PC-3 (cell line): ENCODE measurements around the gene NDUFV1.

Source experiments
- EZH2phosphoT487 ChIP-seq: fragments of 300-600 bp; sonication (generic); IDR thresholded peaks from 2 replicates; pipeline ENCODE4 v1.6.1; 2018; ENCODE audit warnings: mild to moderate bottlenecking, antibody characterized with exemption, low read length, borderline replicate concordance
- TF ChIP-seq, protein P1 (sequence below): fragments of 300-600 bp; sonication (generic); conservative IDR thresholded peaks from 2 replicates; pipeline ENCODE4 v1.5.1; 2017; ENCODE audit warnings: antibody characterized with exemption, low read depth, mild to moderate bottlenecking, low read length

DNA sequence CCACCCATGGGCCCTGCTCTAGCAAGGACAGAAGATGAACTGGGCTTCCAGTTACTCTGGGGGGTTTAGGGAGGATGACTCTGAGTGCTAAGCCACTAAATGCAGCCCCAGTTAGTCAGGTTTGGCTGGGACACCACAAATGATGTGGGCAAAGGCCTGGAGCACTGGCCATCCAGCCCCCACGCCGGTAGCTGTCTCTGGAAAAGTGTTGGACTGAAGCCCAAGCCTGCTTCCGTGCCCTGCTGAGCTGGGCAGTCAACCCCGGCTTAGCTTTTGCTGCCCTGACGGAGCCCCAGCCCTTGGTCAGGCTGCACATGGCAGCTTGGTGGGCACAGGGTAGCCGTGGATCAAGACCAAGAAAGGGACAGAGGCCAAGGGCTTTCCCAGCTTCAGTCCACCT, 28.8 kb upstream of the NDUFV1 start:
- TF ChIP-seq, protein P1, sequence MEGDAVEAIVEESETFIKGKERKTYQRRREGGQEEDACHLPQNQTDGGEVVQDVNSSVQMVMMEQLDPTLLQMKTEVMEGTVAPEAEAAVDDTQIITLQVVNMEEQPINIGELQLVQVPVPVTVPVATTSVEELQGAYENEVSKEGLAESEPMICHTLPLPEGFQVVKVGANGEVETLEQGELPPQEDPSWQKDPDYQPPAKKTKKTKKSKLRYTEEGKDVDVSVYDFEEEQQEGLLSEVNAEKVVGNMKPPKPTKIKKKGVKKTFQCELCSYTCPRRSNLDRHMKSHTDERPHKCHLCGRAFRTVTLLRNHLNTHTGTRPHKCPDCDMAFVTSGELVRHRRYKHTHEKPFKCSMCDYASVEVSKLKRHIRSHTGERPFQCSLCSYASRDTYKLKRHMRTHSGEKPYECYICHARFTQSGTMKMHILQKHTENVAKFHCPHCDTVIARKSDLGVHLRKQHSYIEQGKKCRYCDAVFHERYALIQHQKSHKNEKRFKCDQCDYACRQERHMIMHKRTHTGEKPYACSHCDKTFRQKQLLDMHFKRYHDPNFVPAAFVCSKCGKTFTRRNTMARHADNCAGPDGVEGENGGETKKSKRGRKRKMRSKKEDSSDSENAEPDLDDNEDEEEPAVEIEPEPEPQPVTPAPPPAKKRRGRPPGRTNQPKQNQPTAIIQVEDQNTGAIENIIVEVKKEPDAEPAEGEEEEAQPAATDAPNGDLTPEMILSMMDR, result no peak
- TF ChIP-seq EZH2phosphoT487, result no peak
